ENCODE data around the gene GJB5.

Gene GJB5

DNA sequence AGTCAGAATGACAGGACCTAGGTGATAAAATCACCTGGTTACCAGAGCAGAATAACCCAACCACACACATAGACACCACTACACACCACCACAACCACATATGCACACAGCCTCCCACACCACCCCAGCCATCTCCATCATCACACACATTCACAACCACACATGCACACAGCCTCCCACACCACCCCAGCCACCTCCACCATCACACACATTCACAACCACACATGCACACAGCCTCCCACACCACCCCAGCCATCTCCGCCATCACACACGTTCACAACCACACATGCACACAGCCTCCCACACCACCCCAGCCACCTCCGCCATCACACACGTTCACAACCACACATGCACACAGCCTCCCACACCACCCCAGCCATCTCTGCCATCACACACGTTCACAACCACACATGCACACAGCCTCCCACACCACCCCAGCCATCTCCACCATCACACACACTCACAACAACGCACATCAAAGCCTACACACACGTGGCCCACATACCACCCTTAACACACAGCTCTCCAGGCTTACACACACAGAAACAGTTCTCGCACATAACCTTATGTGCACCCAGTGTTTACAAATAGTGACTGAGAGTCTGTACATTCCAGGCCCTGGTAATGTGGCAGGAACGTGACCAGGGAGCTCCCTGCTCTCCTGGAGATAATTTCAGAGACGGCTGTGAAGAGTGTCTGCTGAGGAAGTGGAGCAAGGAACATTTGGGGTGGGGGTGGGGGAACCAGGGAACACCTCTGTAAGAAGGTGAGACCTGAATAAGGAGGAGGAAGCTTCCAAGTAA lies 22.9 kb downstream of the GJB5 start:
- no peak for DNase-seq

DNA sequence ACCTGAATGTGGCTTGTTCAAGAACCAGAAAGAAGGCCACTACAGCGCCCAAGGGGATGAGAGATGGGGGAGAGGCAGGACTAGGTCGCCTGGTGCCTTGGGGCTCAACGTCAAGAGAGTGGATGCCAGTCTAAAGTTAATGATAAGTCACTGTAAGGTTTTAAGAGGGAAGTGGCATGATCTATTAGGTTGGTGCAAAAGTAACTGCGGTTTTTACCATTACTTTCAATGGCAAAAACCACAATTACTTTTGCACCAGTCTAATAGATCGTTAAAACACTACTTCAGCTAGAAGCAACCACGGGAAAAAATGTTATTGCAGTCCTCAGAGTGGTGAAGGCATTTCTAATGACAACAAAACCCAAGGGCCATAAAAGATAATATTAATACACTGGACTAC lies 23.5 kb downstream of the GJB5 start:
- DNase-seq: no peak

DNA sequence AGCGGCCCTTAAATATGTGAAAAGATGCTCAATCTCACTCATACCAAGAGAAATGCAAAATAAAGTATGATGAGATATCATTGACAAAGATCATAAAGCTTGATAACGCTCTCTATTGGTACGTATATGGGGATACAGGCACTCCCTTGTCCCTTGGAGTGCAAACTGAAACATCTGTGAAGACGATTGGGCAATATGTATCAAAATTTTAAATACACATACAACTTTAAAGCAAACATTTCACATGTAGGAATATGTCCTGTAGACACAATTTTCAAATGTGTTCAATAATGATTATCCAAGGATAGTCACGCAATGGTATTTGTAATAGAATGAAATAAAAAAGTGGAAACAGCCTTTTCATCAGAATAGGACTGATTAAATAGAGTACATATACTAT lies 24.2 kb downstream of the GJB5 start:
- no peak for DNase-seq

DNA sequence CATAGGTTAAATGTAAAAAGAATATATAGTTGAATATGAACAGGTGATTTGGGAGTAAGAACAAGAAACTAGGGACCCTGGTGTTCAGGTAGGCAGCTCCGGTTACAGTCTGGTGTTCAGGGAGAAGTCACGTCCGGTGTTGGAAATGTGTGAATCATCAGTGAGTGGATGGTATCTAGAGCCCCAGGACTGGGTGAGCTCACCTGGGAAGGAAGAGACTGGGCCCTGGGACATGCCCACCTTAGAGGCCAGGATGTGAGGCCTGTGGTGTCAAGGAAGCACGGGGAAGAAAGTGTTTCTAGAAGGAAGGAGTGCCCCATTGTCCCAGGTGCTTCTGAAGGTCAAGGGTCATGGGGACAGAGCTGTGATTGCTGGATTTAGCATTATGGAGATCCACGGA lies 24.7 kb downstream of the GJB5 start:
- DNase-seq: no peak

DNA sequence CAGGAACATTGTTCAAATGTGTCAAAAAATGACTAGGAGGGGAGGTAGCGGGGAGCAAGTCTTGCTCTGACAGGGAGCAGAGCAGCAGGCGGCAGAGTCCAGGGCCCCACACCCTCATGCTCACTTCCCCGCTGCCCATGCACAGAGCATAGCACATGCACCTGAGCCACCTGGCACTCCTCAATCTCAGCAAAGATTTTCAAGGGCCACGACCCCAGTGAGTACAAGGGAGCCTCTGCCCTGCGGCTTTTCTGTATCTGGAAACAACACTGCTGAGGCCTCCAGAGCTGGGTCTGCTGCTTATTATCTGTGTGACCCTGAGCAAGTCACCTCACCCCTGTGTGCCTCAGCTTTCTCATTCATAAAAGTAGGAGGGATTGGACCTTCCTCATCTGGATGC lies 25.1 kb downstream of the GJB5 start:
- DNase-seq: no peak

DNA sequence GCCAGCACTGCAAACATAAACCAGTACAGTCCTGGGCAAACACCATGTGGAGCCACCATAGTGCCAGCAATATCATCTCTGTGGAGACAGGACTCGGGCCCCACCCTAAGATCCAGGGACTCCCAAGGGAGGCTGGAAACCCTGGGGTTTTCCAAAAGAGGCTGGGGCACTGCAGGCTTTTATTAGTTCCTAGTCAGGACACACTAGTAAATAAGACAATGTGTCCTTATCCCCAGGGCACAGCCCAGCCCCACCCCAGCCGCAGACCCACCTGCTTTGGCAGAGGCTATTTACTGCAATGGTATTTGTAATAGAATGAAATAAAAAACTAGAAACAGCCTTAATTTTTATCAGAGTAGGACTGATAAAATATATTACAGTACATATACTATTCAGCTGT lies 25.7 kb downstream of the GJB5 start:
- no peak for DNase-seq

DNA sequence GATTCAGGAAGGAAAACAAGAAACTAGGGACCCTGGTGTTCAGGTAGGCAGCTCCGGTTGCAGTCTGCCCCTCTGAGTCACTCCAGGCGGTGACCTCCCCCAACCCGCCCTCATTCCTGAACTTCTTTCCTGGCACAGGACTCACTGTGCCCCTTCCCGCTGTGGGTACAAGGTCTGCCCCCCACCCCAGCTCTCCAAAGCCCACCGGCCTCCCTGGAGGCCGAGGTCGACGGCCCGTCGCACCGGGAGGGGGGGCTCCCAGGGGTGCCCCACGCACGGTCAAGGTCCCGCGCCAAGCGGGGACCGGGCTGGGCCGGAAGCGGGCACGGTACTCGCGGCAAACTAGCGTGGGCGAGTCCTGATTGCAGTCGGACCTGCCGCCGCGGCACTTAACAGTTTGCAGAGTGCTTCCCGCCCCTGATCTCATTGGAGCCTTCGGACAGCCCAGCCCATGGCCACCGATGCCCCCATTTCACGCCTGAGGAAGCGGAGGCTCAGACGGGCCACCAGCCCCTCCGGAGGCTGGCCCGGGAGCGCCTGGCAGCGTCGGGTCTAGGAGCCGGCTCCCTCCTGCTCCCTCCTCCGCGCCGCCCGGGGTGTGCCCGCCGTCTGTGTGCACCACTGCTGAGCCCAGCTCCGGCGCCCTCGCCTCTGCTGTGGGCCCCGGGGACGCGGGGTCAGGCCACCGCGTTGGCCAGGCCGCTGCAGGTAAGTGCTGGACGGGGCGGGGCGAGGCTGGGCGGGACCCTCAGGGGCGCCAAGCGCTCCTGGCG lies 26.4 kb downstream of the GJB5 start, which contains the start of gene GJB3:
GJB3 (plus strand) TSS at position 144 of the 773 bp plus-strand sequence. CDS start 3,549 bp downstream, outside the sequence.
- DNase-seq: no peak

DNA sequence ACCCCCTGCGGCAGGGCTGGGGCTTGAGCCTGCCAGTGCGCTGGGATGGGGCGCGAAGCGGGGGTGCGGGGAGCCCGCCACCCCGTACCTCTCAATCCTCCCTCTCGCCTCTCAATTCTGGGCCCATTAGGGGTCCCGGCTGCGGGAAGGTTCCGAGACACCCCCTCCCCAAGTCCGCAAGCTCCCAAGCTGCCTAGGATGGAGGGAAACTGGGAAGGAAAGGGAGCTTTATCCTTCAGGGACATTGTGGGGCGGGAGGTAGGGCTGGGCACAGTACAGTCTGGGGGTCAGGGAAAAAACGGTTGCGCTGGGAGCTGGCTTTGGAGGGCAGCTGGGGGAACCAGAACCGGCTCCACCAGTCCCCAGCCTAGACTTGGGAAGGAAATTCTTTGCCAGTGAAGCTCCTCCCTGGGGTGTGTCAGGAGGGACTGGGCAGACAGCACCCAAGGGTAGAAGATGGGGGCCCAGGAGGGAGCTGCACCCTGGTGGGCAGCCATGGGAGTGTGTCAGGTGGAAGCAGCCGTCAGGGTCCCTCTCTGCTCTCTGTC lies 27.1 kb downstream of the GJB5 start:
- no peak for DNase-seq

DNA sequence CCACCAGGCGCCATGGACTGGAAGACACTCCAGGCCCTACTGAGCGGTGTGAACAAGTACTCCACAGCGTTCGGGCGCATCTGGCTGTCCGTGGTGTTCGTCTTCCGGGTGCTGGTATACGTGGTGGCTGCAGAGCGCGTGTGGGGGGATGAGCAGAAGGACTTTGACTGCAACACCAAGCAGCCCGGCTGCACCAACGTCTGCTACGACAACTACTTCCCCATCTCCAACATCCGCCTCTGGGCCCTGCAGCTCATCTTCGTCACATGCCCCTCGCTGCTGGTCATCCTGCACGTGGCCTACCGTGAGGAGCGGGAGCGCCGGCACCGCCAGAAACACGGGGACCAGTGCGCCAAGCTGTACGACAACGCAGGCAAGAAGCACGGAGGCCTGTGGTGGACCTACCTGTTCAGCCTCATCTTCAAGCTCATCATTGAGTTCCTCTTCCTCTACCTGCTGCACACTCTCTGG lies 29.9 kb downstream of the GJB5 start:
- DNase-seq: no peak

DNA sequence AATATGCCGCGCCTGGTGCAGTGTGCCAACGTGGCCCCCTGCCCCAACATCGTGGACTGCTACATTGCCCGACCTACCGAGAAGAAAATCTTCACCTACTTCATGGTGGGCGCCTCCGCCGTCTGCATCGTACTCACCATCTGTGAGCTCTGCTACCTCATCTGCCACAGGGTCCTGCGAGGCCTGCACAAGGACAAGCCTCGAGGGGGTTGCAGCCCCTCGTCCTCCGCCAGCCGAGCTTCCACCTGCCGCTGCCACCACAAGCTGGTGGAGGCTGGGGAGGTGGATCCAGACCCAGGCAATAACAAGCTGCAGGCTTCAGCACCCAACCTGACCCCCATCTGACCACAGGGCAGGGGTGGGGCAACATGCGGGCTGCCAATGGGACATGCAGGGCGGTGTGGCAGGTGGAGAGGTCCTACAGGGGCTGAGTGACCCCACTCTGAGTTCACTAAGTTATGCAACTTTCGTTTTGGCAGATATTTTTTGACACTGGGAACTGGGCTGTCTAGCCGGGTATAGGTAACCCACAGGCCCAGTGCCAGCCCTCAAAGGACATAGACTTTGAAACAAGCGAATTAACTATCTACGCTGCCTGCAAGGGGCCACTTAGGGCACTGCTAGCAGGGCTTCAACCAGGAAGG lies 30.5 kb downstream of the GJB5 start:
- DNase-seq: no peak

DNA sequence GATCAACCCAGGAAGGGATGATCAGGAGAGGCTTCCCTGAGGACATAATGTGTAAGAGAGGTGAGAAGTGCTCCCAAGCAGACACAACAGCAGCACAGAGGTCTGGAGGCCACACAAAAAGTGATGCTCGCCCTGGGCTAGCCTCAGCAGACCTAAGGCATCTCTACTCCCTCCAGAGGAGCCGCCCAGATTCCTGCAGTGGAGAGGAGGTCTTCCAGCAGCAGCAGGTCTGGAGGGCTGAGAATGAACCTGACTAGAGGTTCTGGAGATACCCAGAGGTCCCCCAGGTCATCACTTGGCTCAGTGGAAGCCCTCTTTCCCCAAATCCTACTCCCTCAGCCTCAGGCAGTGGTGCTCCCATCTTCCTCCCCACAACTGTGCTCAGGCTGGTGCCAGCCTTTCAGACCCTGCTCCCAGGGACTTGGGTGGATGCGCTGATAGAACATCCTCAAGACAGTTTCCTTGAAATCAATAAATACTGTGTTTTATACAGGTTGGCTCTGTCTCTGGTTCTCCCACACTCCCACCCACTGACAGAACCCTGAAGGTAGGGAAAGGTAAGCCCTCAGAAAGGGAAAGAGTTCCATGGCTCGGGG lies 31.1 kb downstream of the GJB5 start:
- DNase-seq: no peak

DNA sequence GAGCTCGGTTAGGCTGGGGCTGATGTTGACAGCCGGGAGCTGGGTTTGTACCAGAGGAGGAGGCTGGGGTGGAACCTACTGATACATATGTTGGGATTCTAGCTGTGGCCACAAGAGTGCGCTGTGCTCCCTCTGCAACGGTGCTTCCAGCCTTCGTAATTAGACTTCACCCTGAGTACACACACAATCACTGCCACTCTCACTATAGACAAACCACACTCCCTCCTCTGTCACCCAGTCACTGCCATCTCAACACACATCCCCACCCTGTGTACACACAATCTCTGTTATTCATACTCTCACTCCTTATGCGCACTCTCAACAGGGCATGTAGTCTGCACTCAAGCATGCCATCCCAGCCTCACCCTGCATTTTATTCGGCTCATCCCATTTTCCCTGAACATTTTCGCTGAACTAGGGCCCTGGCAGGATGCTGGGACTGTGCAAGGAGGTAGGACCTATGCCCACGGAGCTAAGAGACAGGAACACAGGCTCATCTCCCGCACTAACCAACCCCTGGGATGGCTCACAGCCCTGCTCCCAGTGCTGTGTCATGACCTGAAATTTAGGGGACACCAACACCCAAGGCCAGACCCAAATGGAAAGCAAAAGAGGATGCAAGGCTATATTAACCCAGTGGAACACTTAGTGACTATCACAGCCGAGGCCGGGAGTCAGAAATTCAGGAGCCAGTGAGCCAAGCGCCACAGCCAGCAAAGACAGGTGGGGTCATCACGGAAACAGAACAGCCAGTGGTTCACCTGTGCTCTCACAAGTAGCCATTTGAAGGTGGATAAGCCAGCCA lies 31.9 kb downstream of the GJB5 start:
- DNase-seq: peak; percentile 26

DNA sequence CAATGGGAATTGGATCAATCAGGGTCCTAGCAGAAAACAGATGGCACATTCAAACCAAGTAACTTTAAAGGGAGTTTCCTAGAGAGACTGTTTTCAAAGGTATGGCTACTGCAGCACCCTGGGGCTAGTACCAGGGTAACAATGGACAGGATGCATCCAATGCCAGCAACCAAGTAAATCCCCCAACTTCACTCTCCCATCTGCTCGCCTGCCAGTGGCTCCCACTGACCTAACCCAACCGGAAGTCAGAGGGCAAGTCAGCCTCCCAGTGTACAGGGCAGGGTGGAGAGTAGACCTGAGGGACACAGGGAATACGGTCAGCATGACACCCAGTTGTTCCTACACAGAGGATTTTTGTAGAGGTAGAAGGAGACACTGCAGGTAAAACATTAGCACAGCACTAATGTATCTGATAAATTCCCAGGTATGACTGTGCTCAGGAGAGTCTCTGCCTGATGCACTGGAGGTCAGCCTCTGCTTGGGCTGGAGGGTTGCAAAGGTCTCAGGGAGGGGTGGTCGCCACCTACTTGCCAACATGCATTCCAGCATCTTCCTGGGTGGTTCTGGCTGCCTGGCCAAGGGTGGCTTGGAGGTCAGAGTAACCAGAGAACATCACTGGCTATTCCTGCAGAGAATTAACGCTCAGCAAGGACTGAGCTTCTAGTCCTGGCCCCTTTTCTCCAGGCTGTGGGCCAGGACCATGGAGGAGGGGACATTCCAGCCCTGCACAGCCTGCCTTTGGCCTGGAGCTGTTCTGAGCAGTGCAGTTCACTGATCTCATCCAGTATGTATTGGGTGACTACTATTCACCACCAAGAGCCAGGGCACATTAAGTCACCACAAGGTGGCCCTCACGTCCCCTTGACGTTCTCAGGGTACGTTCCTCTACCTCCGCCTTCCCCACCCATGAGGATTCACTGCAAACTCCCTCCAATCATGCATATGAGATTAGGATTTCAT lies 32.9 kb downstream of the GJB5 start:
- no peak for DNase-seq

DNA sequence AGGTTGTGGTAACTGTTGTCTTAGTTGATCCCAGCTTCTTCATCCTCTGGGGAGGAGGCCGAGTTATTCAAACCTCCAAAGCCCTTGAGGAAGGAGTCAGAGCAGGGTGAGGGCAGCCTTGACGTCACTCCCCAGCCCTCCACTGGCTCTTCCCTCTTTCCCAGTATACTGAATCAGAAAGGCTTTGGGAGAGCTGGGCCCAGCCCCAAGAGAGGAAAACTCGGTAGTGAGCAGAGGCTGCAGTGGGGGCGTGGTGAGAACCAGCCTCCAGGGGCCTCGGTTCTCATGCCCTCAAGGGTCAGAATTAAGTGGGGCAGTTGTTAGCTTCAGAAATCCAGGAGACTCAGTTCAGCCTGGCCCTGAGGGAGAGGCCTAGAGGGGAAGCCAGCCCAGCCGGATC lies 36.1 kb downstream of the GJB5 start:
- no peak for DNase-seq

DNA sequence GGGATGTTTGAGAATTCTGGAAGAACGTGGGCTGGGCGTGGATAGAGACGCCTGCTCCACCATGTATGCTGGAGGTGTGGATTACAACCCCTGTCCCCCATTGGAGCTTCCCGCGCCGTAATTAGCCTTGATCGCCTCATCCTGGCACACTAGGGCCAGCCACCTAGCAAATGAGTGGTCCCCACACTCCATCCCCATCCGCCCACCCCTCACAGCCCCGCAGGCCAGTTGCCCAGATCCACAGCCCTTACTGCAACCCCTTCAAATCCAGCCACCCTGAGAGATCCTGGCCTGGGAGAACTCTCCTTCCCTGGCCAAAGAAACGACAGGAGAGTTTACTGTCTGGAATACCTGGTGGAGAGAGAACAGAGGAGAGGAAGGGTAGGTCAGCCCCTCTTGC lies 37.6 kb downstream of the GJB5 start:
- DNase-seq: no peak

DNA sequence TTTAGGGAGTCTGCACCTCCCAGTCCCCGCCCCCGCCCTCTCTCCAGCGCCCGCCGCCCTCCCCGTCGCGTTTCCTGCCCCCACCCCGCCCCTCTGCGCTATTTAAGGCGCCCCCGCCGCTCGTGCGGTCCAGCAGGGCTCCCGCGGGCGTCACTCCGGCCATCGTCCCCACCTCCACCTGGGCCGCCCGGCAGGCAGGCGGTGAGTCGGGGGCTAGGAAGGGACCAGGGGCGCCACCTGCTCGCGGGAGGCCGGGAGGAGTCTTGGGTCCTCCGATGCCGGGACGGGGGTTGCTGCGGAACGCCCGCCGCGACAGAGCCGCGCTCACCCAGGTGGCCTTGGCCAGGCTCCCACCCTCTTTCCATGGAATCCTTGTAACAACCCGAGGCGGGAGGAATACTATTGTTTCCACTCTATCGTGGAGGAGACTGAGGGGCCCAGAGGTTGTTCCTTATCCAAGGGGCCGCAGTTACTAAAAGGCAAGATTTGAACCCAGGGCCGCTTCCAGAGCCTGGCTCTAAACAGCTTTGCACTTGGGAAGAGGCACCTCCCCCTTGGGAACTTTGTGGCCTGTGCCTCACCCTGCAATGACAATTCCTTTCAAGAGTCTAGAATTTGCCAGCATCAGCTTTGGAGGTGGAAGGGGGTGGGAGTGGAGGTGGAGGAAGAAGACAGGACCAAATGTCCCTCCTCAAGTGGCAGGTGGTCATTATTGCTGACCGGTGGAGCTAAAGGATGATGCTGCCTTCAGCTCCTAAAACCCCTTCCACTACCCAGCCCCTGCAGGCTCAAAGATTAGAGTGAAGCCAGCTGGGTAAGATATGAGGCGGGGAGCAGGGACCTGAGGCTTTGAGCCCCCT lies 38.3 kb downstream of the GJB5 start, which contains the start of gene GJA4:
GJA4 (plus strand) TSS at position 132 of the 860 bp plus-strand sequence. CDS start 1,215 bp downstream, outside the sequence.
- DNase-seq: no peak

DNA sequence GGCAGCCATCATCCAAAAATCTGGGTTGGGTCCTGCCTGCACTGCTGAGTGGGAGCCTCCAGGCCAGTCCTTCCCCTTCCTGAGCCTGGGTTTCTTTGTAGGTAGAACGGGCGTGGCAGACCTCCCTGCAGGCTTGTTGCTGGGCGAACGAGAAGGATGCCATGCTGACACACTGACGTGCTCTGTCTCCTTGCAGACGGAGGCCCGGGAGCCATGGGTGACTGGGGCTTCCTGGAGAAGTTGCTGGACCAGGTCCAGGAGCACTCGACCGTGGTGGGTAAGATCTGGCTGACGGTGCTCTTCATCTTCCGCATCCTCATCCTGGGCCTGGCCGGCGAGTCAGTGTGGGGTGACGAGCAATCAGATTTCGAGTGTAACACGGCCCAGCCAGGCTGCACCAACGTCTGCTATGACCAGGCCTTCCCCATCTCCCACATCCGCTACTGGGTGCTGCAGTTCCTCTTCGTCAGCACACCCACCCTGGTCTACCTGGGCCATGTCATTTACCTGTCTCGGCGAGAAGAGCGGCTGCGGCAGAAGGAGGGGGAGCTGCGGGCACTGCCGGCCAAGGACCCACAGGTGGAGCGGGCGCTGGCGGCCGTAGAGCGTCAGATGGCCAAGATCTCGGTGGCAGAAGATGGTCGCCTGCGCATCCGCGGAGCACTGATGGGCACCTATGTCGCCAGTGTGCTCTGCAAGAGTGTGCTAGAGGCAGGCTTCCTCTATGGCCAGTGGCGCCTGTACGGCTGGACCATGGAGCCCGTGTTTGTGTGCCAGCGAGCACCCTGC lies 39.3 kb downstream of the GJB5 start:
- DNase-seq: no peak

DNA sequence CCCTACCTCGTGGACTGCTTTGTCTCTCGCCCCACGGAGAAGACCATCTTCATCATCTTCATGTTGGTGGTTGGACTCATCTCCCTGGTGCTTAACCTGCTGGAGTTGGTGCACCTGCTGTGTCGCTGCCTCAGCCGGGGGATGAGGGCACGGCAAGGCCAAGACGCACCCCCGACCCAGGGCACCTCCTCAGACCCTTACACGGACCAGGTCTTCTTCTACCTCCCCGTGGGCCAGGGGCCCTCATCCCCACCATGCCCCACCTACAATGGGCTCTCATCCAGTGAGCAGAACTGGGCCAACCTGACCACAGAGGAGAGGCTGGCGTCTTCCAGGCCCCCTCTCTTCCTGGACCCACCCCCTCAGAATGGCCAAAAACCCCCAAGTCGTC lies 39.9 kb downstream of the GJB5 start:
- DNase-seq: no peak

DNA sequence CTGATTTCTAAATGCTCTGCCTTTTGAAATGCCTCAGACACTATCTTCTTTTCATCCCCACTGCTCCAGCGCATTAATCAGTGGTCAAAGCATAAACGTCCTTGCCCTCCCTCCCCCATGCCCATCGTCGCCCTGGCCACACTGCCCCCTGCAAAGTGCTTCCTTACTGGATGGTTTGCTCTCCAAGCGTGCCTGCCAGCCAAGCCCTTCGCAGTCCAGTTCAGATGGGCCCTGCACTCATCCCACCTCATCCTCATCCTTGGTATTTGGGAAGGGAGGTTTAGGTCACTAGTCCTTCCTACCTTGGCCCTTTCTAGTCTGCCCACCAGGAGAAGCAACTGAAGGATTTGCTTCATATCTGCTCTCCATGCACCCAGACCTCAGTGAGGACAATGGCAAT lies 41.1 kb downstream of the GJB5 start:
- no peak for DNase-seq

Measured in SHP77 treated with DMSO at 0.1 percent for 48 hours (cell line).